Cardiac muscle cell (in vitro differentiated cells and primary cell): ENCODE data around the gene ZC3H12A. TPM values are rescaled to one million over a fixed set of nuclear protein-coding genes. Genes with fewer than 3 reads are reported as not detected.
"Not testable (repeated sequence)": the region's sequence is repeated elsewhere in the genome, so short reads cannot be mapped to it uniquely, and the experiment has no call there.

Experiments
- DNase-seq, 2 donors: peaks; one replicate each; pipeline versions ENCODE4 v3.0.0 to v3.0.0-alpha.2; 2010 to 2017; ENCODE audit warnings: low read depth in 1 of 2, low spot score in 1 of 2
- H3K27ac ChIP-seq: fragments of 200-600 bp; sonication (generic); 2 replicates; pipeline ENCODE4 v1.5.1; 2016
- H3K27me3 ChIP-seq: fragments of 200-600 bp; sonication (generic); 2 replicates; pipeline ENCODE4 v1.6.0; 2016; ENCODE audit warnings: control low read depth
- H3K36me3 ChIP-seq: fragments of 200-600 bp; sonication (generic); 2 replicates; pipeline ENCODE4 v1.5.1; 2016; ENCODE audit warnings: control low read depth
- H3K4me1 ChIP-seq: fragments of 200-600 bp; sonication (generic); 2 replicates; pipeline ENCODE4 v1.8.1; 2017; ENCODE audit warnings: low read depth, mild to moderate bottlenecking, mixed run types
- H3K4me3 ChIP-seq: fragments of 200-600 bp; sonication (generic); 2 replicates; pipeline ENCODE4 v1.5.1; 2016; ENCODE audit warnings: mild to moderate bottlenecking
- H3K9me3 ChIP-seq: fragments of 200-600 bp; sonication (generic); 2 replicates; pipeline ENCODE4 v1.5.1; 2017; ENCODE audit warnings: low read depth, mild to moderate bottlenecking, control low read depth
- polyA plus RNA-seq: library from polyadenylated mRNA; unstranded; fragments of >200 nt; fragmentation: Nextera tagmentation; extraction: Ambion mirVana; gene quantifications from 2 replicates; pipeline ENCODE4 v1.2.1, GENCODE V29; 2016
- total RNA-seq: library from RNA; depleted of rRNA; stranded (reverse); fragments of >200 nt; gene quantifications from 2 replicates; pipeline ENCODE4 v1.2.3, GENCODE V29; 2016
- TF ChIP-seq, protein P1 (sequence below): IDR thresholded peaks from 2 replicates; pipeline ENCODE4 v1.5.1; 2012; ENCODE audit warnings: low read depth, mild to moderate bottlenecking, low read length

The ZC3H12A gene
- total and polyA plus RNA-seq, 2 experiments from 2014 or later: 5.2 to 14.0 TPM

DNA sequence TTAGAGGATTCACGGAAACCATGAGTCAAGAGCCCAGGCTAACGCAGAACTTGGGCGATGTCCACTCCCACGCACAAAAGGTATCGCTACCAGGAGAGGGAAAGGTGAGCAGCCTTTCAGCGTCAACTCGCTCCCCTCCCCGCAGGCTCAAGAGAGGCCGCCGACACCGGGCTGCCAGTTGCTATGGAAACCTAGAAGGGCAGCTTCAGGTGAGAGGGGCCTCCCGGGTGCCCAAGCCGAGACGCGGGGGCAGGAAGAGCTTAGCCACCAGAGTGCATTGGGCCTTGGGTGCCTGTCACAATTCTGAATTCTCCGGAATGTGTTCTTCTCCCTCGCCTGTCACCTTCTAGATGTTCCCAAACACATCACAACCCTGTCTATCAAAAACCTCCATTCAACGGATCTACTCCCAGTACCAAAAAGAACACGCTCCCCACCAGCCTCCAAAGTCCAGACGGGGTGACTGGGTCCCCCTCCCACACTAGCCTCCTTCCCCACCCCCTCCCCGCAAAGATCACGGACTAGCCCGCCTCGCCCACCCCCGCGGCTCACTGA lies 39.5 kb downstream of the ZC3H12A start:
- Histone ChIP-seq H3K27ac (peak overlapping the region; percentile 79), H3K4me3 (peak overlapping the region; percentile 80), H3K36me3 (peaks cover 1% of the 10 kb centered on the region), H3K9me3 (no peaks in the 10 kb centered on the region), H3K4me1 (peaks cover 7% of the 10 kb centered on the region), H3K27me3 (no peaks in the 10 kb centered on the region)
- DNase-seq: peak; percentile 8 to 40
- TF ChIP-seq, protein P1, sequence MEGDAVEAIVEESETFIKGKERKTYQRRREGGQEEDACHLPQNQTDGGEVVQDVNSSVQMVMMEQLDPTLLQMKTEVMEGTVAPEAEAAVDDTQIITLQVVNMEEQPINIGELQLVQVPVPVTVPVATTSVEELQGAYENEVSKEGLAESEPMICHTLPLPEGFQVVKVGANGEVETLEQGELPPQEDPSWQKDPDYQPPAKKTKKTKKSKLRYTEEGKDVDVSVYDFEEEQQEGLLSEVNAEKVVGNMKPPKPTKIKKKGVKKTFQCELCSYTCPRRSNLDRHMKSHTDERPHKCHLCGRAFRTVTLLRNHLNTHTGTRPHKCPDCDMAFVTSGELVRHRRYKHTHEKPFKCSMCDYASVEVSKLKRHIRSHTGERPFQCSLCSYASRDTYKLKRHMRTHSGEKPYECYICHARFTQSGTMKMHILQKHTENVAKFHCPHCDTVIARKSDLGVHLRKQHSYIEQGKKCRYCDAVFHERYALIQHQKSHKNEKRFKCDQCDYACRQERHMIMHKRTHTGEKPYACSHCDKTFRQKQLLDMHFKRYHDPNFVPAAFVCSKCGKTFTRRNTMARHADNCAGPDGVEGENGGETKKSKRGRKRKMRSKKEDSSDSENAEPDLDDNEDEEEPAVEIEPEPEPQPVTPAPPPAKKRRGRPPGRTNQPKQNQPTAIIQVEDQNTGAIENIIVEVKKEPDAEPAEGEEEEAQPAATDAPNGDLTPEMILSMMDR: no peak

DNA sequence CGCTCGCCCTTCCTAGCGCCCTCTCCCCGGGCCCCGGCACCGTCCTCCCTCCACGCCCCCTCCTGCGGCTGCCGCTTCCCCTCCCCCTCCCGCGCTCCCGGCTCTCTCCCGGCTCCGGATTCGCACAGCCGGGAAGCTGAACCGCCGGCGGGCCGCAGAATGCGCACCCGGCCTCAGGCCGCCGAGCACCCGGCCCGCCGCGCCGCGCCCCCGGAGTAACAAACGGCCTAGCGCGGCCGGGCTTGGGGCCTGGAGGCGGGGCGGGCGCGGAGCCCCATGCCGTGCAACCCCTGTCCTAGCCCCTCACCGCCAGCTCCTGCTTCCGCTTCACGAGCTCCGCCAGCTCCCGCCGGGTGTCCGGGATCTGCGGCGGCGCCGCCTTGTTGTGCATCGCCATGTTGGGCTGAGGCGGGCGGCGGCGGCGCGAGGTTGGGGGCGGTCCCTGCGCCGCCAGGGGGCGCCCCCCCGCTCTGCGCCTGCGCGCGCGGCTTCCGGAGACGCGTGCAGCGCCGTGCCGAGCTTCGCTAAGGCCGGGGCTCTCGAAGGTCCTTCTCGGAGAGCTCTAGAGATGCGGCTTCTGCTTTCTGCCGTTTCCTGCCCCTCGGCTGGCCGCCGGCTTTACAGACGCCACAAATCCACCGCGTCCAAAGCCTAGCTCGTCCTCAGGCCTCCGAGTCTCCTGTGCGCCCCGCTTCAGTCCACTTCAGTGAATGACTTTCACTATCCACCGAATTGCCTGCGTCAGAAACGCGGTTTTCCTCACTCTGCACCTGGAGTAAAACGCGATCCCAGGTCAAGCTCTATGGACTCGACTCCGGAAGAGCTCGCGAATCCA lies 40.2 kb downstream of the ZC3H12A start, which contains the start of gene MEAF6:
Gene MEAF6 (minus strand): TSS at position 417 of the 835 bp plus-strand sequence. CDS start 20 bp downstream, at position 397.
- H3K4me1 ChIP-seq: peaks cover 7% of the 10 kb centered on the region
- no peaks in the 10 kb centered on the region for H3K27me3 ChIP-seq
- peak within 1 kb of the TSS; percentile 79 for H3K27ac ChIP-seq
- no peaks in the 10 kb centered on the region for H3K36me3 ChIP-seq
- peak within 1 kb of the TSS; percentile 80 for H3K4me3 ChIP-seq
- peak; percentile 87 to 92 for DNase-seq
- H3K9me3 ChIP-seq: no peaks in the 10 kb centered on the region
- TF ChIP-seq, protein P1: peak; percentile 31

DNA sequence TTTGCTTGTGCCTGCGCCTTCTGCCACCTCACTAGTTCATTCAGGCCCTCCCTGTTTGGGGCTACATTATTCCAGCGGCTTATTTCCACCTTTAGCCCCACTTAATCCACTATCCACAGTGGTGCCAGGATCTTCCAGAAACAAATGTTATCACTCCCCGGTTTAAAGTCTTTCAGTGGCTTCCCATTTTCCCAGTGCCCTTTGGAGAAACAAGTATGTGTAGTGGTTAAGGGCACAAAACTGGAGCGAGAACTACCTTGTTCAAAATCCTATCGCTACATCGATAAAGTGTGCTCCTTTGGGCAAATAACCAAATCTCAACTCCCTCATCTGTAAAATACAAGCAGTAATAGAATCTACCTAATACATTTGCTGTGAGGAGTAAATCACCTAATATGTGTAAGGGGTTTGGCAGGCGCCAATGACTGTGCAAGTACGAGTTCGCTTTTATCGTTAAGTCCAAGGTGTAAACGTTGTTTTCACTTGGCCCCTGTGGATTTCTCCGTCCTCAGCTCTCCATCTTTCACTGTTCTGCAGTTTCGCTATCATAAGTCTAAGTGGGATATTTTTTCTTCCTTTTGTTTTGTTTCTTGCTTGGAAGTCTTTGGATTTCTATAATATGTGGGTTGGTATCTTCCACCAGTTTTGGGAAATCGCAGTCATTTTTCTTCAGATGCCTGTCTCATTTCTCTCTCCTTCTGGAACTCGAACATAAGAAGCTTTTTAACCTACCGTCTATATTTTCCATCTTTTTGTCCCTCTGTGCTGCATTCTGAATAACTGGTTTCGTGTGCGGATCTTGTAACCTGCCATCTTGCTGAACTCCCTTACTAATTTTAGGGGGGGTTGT lies 41.0 kb downstream of the ZC3H12A start:
- H3K9me3 ChIP-seq: no peaks in the 10 kb centered on the region
- TF ChIP-seq, protein P1: no peak
- peak overlapping the region; percentile 79 for H3K27ac ChIP-seq
- no peak for DNase-seq
- peak overlapping the region; percentile 80 for H3K4me3 ChIP-seq
- H3K4me1 ChIP-seq: peaks cover 7% of the 10 kb centered on the region
- no peaks in the 10 kb centered on the region for H3K27me3 ChIP-seq
- H3K36me3 ChIP-seq: no peaks in the 10 kb centered on the region

DNA sequence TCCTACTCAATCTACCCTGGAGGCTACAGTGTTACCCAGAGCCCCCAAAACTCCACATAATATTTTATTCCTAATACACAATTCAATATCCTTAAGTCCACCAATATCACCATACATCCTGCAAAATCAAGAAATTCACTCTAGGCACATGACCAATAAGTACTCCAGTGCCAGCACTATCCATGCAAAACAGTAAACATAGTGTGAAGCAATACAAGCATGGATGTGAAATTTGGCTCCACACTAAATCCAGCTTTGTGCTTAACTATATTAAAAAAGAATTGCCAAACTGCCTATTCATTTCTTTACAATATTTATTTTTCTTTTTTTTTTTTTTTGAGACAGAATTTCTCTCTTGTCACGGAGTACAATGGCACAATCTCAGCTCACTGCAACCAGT lies 43.2 kb downstream of the ZC3H12A start:
- DNase-seq: no peak
- TF ChIP-seq, protein P1: no peak
- H3K4me3 ChIP-seq: no peak overlapping the region
- no peaks in the 10 kb centered on the region for H3K27me3 ChIP-seq
- H3K27ac ChIP-seq: no peak overlapping the region
- H3K4me1 ChIP-seq: peaks cover 7% of the 10 kb centered on the region
- no peaks in the 10 kb centered on the region for H3K9me3 ChIP-seq
- no peaks in the 10 kb centered on the region for H3K36me3 ChIP-seq

DNA sequence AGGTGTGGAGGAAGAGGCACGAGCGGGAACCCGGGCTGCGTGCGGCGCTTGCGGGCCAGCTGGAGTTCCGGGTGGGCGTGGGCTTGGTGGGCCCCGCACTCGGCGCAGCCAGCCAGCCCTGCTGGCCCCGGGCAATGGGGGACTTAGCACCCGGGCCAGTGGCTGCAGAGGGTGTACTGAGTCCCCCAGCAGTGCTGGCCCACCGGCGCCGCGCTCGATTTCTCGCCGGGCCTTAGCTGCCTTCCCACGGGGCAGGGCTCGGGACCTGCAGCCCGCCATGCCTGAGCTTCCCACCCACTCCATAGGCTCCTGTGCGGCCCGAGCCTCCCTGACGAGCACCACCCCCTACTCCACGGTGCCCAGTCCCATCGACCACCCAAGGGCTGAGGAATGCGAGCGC lies 43.9 kb downstream of the ZC3H12A start:
- H3K4me3 ChIP-seq, H3K9me3 ChIP-seq, H3K27ac ChIP-seq, H3K27me3 ChIP-seq, H3K36me3 ChIP-seq, H3K4me1 ChIP-seq, DNase-seq: not testable (repeated sequence)

DNA sequence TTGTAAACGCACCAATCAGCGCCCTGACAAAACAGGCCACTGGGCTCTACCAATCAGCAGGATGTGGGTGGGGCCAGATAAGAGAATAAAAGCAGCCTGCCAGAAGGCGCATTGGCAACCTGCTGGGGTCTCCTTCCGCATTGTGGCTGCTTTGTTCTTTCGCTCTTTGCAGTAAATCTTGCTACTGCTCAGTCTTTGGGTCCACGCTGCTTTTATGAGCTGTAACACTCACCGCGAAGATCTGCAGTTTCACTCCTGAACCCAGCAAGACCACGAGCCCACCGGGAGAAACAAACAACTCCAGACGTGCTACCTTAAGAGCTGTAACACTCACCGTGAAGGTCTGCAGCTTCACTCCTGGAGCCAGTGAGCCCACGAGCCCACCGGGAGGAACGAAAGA lies 44.5 kb downstream of the ZC3H12A start:
- H3K9me3 ChIP-seq, H3K27ac ChIP-seq, DNase-seq, H3K27me3 ChIP-seq, H3K36me3 ChIP-seq, H3K4me3 ChIP-seq, H3K4me1 ChIP-seq: not testable (repeated sequence)
